Esophagus muscularis mucosa (tissue), 4 donors: Measurements from ENCODE around the gene OR2T10. TPM values are rescaled to one million over a fixed set of nuclear protein-coding genes. Genes with fewer than 3 reads are reported as not detected.

Experiments used
- DNase-seq: peaks from one replicate; pipeline ENCODE4 v3.0.0-alpha.2; 2017; ENCODE audit errors: extremely low spot score
- H3K27ac ChIP-seq, 4 donors: fragments of 200-600 bp; sonication (generic); replicated peaks in 1 of 4; 1 replicate in 3 of 4; 2 replicates in 1 of 4; pipeline ENCODE4 v1.5.1; 2016 to 2019; ENCODE audit warnings: mild to moderate bottlenecking in 1 of 4
- H3K27me3 ChIP-seq, 4 donors: fragments of 200-600 bp; sonication (generic); one replicate each; pipeline versions ENCODE4 v1.5.1 to v1.6.0; 2016 to 2019
- H3K36me3 ChIP-seq, 4 donors: fragments of 200-600 bp; sonication (generic); one replicate each; pipeline ENCODE4 v1.5.1; 2016 to 2019
- H3K4me1 ChIP-seq, 4 donors: fragments of 200-600 bp; sonication (generic); one replicate each; pipeline ENCODE4 v1.5.1; 2016 to 2019
- H3K4me3 ChIP-seq, 4 donors: fragments of 200-600 bp; sonication (generic); 1 replicate in 2 of 4; 2 replicates in 2 of 4; pipeline ENCODE4 v1.5.1; 2016 to 2019; ENCODE audit warnings: mild to moderate bottlenecking in 4 of 4, moderate library complexity in 1 of 4
- H3K9me3 ChIP-seq, 4 donors: fragments of 200-600 bp; sonication (generic); 1 replicate in 3 of 4; 2 replicates in 1 of 4; pipeline ENCODE4 v1.5.1; 2016 to 2019
- EP300 ChIP-seq: sonication (generic); formaldehyde crosslinking; IDR thresholded peaks from one replicate; pipeline ENCODE4 v1.6.1; 2017; ENCODE audit warnings: antibody characterized with exemption
- POLR2A ChIP-seq: fragments of 450-650 bp; IDR thresholded peaks from one replicate; pipeline ENCODE4 v1.6.1; 2017; ENCODE audit warnings: antibody characterized with exemption, moderate library complexity, mild to moderate bottlenecking, low read depth
- POLR2AphosphoS5 ChIP-seq, 2 donors: sonication (generic); formaldehyde crosslinking; IDR thresholded peaks; one replicate each; pipeline ENCODE4 v1.6.1; 2017; ENCODE audit warnings: antibody characterized with exemption in 2 of 2
- WGBS: methylation state at CpG from one replicate; pipeline ENCODE4 v1.1.5; 2018; 5-methylcytosine and 5-hydroxymethylcytosine counted together
- intact Hi-C: fragments of 100-400 bp; cut with DNase I; formaldehyde crosslinking; loops from one replicate; pipeline ENCODE4 v1.15.1; 2023
- total RNA-seq, 4 donors: library from RNA; depleted of rRNA; stranded (reverse); fragments of >200 nt; gene quantifications; one replicate each; pipeline versions ENCODE4 v1.1.0 to v1.2.1, GENCODE V29; 2016
- TF ChIP-seq, protein P1 (sequence below), 3 experiments: fragments of 200-600 bp in 2 of 3; fragments of 450-650 bp in 1 of 3; sonication (generic) in 2 of 3; IDR thresholded peaks; one replicate each; pipeline ENCODE4 v1.5.1; 2017 to 2019; ENCODE audit warnings: antibody characterized with exemption in 3 of 3, mild to moderate bottlenecking in 2 of 3, moderate library complexity in 1 of 3

The OR2T10 gene
- total RNA-seq, 4 donors from 2014 or later, result not detected

DNA sequence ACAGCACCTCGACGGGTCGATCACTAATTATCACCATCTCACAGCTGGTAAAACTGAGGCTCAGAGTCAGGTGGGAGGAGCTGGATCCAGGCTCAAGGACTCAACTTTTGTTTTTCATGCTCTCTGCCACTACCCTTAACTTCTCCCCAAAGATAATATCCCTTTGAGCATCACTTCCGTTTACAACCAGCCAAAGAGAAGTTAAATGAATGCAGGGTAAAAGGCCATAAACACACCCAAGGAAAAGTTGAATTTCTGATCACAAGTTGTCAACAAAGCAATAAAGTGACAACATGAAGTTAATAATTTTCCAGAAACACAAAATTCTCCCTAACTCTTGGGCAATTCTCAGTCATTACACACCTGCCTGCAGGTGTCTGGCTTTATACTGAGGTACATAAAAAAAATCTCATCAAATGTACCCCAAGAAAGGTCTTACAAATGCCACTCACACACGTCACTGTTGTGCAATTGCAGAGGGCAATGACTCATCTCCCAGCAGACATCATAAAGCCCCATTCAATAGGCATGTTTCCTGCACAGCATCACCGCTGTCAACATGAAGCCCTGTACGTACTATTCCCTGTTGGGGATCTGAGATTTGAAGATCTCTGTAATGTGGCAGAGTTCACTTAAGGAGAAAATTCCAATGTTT lies 34.0 kb upstream of the OR2T10 start:
- no peak for TF ChIP-seq POLR2AphosphoS5 (IDR thresholded peaks at IDR 0.05)
- TF ChIP-seq, protein P1, sequence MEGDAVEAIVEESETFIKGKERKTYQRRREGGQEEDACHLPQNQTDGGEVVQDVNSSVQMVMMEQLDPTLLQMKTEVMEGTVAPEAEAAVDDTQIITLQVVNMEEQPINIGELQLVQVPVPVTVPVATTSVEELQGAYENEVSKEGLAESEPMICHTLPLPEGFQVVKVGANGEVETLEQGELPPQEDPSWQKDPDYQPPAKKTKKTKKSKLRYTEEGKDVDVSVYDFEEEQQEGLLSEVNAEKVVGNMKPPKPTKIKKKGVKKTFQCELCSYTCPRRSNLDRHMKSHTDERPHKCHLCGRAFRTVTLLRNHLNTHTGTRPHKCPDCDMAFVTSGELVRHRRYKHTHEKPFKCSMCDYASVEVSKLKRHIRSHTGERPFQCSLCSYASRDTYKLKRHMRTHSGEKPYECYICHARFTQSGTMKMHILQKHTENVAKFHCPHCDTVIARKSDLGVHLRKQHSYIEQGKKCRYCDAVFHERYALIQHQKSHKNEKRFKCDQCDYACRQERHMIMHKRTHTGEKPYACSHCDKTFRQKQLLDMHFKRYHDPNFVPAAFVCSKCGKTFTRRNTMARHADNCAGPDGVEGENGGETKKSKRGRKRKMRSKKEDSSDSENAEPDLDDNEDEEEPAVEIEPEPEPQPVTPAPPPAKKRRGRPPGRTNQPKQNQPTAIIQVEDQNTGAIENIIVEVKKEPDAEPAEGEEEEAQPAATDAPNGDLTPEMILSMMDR (IDR thresholded peaks at IDR 0.05), result no peak
- TF ChIP-seq POLR2A, result no peak
- TF ChIP-seq EP300, result no peak
- intact Hi-C loops, result no loop called here
- Histone ChIP-seq H3K4me1 (no peaks in the 10 kb centered on the region), H3K4me3 (no peak overlapping the region), H3K27ac (no peak overlapping the region), H3K27me3 (no peaks in the 10 kb centered on the region), H3K9me3 (no peaks in the 10 kb centered on the region), H3K36me3 (no peaks in the 10 kb centered on the region)
- DNase-seq, result no peak
- 74% methylated on average over 7 of the region's 7 CpGs for WGBS

DNA sequence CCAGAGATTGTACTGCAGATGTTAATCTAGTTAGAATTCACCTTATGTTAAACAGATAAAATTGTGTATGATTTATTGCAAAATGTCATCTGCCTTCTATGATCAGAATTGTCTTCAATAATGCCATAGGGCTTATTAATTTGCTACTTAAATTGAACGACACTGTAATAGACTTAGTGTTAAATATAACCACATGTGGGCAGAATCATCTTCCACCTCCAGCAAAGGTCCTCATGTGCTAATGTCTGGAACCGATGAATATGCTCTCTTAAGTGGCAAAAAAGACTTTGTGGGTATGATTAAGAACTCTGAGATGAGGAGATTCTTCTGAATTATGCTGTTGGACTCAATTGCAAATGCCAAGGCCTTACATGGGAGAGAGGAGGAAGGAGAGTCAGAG lies 33.1 kb upstream of the OR2T10 start:
- no peaks in the 10 kb centered on the region for H3K4me1 ChIP-seq
- DNase-seq, result no peak
- H3K27me3 ChIP-seq, result no peaks in the 10 kb centered on the region
- H3K27ac ChIP-seq, result no peak overlapping the region
- TF ChIP-seq, protein P1 (IDR thresholded peaks at IDR 0.05), result no peak
- 57% methylated on average over 2 of the region's 2 CpGs for WGBS
- H3K9me3 ChIP-seq, result no peaks in the 10 kb centered on the region
- H3K4me3 ChIP-seq, result no peak overlapping the region
- intact Hi-C loops, result no loop called here
- H3K36me3 ChIP-seq, result no peaks in the 10 kb centered on the region

DNA sequence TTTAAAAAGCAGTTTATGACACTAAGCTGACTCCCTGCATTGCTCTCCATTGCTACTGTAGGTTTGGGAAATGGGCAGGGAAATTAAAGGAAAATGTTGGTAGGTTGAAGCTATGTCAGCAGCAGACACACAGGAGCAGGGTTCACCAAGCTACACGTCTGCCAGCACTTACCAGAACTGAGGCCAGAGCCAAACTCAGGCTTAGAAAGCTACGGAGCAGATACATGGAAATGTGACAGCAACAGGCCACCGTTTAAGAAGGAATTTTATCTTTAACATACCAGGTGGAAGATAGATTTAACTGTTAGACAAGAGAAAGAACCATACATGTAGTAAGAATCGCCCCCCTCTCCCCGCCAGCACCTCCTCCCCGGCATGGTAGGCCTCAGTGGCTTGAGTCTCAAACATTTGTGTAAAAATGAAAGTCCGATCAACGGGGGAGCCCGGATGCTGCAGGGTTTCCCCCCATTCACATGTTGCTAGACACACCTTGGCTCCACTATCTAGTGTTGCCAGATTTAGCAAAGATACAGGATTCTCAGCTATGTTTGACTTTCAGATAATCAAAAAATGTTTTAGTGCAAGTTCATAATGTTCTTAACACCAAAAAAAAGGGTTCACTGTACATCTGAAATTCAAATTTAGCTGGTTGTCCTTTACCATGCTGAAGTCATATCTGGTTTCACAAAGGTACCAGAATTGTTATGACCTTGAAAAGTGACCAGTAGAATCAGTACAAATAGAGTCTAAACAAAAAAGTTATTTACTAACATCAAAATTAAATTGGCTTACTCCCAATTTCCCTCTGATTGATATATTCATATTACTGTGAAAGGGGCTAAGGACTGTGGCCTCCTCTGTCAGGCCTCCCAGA lies 30.7 kb upstream of the OR2T10 start:
- TF ChIP-seq POLR2A (no peak), EP300 (no peak), POLR2AphosphoS5 (IDR thresholded peaks at IDR 0.05) (no peak)
- TF ChIP-seq, protein P1 (IDR thresholded peaks at IDR 0.05), result no peak
- Histone ChIP-seq H3K9me3 (no peaks in the 10 kb centered on the region), H3K27me3 (no peaks in the 10 kb centered on the region), H3K27ac (no peak overlapping the region), H3K4me1 (no peaks in the 10 kb centered on the region), H3K4me3 (no peak overlapping the region), H3K36me3 (no peaks in the 10 kb centered on the region)
- no peak for DNase-seq
- WGBS, result 83% methylated on average over 9 of the region's 9 CpGs
- intact Hi-C loops, result no loop called here

DNA sequence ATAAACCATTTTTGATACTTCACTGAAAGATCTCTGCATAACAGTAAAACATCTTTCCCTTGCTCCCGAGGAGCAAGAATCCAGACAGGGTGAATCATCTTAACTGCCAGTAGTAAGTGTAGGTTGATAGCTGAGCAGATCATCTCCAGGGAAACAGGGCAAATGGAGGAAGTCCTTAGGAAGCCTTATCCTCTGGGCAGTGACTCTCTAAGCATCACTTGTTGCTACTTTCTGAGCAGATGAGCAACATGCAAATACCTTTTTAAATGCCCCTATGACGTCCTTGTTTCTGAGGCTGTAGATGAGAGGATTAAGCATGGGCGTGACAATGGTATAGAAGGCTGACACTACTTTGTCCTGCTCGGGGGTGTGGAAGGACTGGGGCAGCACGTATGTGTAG lies 28.5 kb upstream of the OR2T10 start:
- Histone ChIP-seq H3K4me3 (no peak overlapping the region), H3K36me3 (no peaks in the 10 kb centered on the region), H3K27me3 (no peaks in the 10 kb centered on the region), H3K27ac (no peak overlapping the region), H3K4me1 (no peaks in the 10 kb centered on the region), H3K9me3 (no peaks in the 10 kb centered on the region)
- WGBS, result 82% methylated on average over 5 of the region's 5 CpGs
- TF ChIP-seq POLR2A (no peak), EP300 (no peak), POLR2AphosphoS5 (IDR thresholded peaks at IDR 0.05) (no peak)
- TF ChIP-seq, protein P1 (IDR thresholded peaks at IDR 0.05), result no peak
- intact Hi-C loops, result no loop called here
- no peak for DNase-seq
